Measurements from ENCODE around the gene BHLHE40. TPM values are rescaled to one million over a fixed set of nuclear protein-coding genes. Genes with fewer than 3 reads are reported as not detected.

The BHLHE40 gene
- total RNA-seq, 1 donor from 2014 or later, result 96.3 TPM

- DNase-seq (ENCODE audit: low read depth), result peak; percentile 80
- no peak for TF ChIP-seq CTCF (conservative IDR thresholded peaks at IDR 0.05; ENCODE audit: low read depth, low read length)
Measured at GRCh38 chr3:4978966-4979427, 240 bp upstream of the BHLHE40 start.

GRCh38 chr3:4980229-4981203, 1.3 kb downstream of the BHLHE40 start:
- no peak for DNase-seq (ENCODE audit: low read depth)
- peak overlapping the region; percentile 81 for H3K4me3 ChIP-seq (ENCODE audit: low read depth, low read length)
- TF ChIP-seq CTCF (conservative IDR thresholded peaks at IDR 0.05; ENCODE audit: low read depth, low read length), result peak; percentile 95

More at GRCh38 chr3:4978966-4979427, 240 bp upstream of the BHLHE40 start:
- peak overlapping the region; percentile 81 for H3K4me3 ChIP-seq (ENCODE audit: low read depth, low read length)

GRCh38 chr3:4981294-4981664, 2.0 kb downstream of the BHLHE40 start:
- no peak for DNase-seq (ENCODE audit: low read depth)
- TF ChIP-seq CTCF (conservative IDR thresholded peaks at IDR 0.05; ENCODE audit: low read depth, low read length), result no peak
- peak overlapping the region; percentile 81 for H3K4me3 ChIP-seq (ENCODE audit: low read depth, low read length)

GRCh38 chr3:4981665-4982494, 2.6 kb downstream of the BHLHE40 start:
- DNase-seq (ENCODE audit: low read depth), result no peak
- peak; percentile 49 for TF ChIP-seq CTCF (conservative IDR thresholded peaks at IDR 0.05; ENCODE audit: low read depth, low read length)
- peak overlapping the region; percentile 81 for H3K4me3 ChIP-seq (ENCODE audit: low read depth, low read length)

GRCh38 chr3:4982773-4983738, 3.8 kb downstream of the BHLHE40 start:
- peak overlapping the region; percentile 81 for H3K4me3 ChIP-seq (ENCODE audit: low read depth, low read length)
- TF ChIP-seq CTCF (conservative IDR thresholded peaks at IDR 0.05; ENCODE audit: low read depth, low read length), result no peak
- no peak for DNase-seq (ENCODE audit: low read depth)
